HEK293 (cell line): ENCODE results near the gene FXYD3.

ENCODE experiments used
- CTCF ChIA-PET: fragments of 350-600 bp; formaldehyde crosslinking; extraction: SDS; loops from one replicate; lab custom pipeline; 2021; ENCODE audit warnings: antibody characterized with exemption; lab: Yijun Ruan, JAX
- POLR2A ChIA-PET: fragments of 300-600 bp; formaldehyde crosslinking; extraction: SDS; loops from one replicate; lab custom pipeline; 2020; ENCODE audit warnings: antibody characterized with exemption, inconsistent platforms; lab: Yijun Ruan, JAX
- H3K27ac ChIP-seq: fragments of 200-500 bp; sonication (Bioruptor generic); 2 replicates; pipeline ENCODE4 v1.5.1; 2014; ENCODE audit warnings: low read depth, low read length, control low read depth, inconsistent platforms; ENCODE audit errors: extremely low read depth
- H3K36me3 ChIP-seq, 2 experiments: fragments of 200-500 bp in 1 of 2; sonication (Bioruptor generic) in 1 of 2; 1 replicate in 1 of 2; 2 replicates in 1 of 2; pipeline ENCODE4 v1.5.1; 2014 to 2017; ENCODE audit warnings: inconsistent platforms in 2 of 2, low read length in 2 of 2; ENCODE audit not compliant: control insufficient read depth in 2 of 2, insufficient read depth in 1 of 2
- H3K4me1 ChIP-seq: fragments of 200-500 bp; sonication (Bioruptor generic); 2 replicates; pipeline ENCODE4 v1.5.1; 2014; ENCODE audit warnings: mild to moderate bottlenecking, low read length, inconsistent platforms; ENCODE audit not compliant: control insufficient read depth, insufficient read depth
- H3K4me3 ChIP-seq: 2 replicates; pipeline ENCODE4 v1.5.1; 2011; ENCODE audit warnings: low read depth, mild to moderate bottlenecking, control low read depth, low read length, moderate library complexity
- H3K9me3 ChIP-seq: fragments of 200-500 bp; sonication (Bioruptor generic); 2 replicates; pipeline ENCODE4 v1.5.1; 2014; ENCODE audit warnings: low read depth, low read length, inconsistent platforms; ENCODE audit not compliant: control insufficient read depth, insufficient read depth
- GLI2 ChIP-seq: fragments of 450-650 bp; formaldehyde crosslinking; IDR thresholded peaks from 2 replicates; pipeline ENCODE4; 2017; ENCODE audit warnings: missing biosample characterization, missing genetic modification characterization, low read depth, borderline replicate concordance
- SCRT2 ChIP-seq: fragments of 450-650 bp; formaldehyde crosslinking; IDR thresholded peaks from 2 replicates; pipeline ENCODE4 v1.5.1; 2016; ENCODE audit warnings: missing biosample characterization, missing genetic modification characterization
- SETDB1 ChIP-seq: IDR thresholded peaks from one replicate; pipeline ENCODE4 v1.6.1; 2017; ENCODE audit warnings: mild to moderate bottlenecking, low read length, moderate library complexity, mixed read lengths; ENCODE audit not compliant: insufficient read length
- ZBTB21 ChIP-seq: fragments of 450-650 bp; formaldehyde crosslinking; IDR thresholded peaks from 2 replicates; pipeline ENCODE4 v1.5.1; 2017; ENCODE audit warnings: missing biosample characterization, missing genetic modification characterization
- ZNF10 ChIP-seq: fragments of 450-650 bp; formaldehyde crosslinking; IDR thresholded peaks from 2 replicates; pipeline ENCODE4 v1.5.1; 2017; ENCODE audit warnings: missing biosample characterization, missing genetic modification characterization
- ZNF169 ChIP-seq: fragments of 450-650 bp; formaldehyde crosslinking; IDR thresholded peaks from 2 replicates; pipeline ENCODE4 v1.5.1; 2016; ENCODE audit warnings: missing biosample characterization, missing genetic modification characterization
- ZNF404 ChIP-seq: fragments of 450-650 bp; formaldehyde crosslinking; IDR thresholded peaks from 2 replicates; pipeline ENCODE4 v1.5.1; 2017; ENCODE audit warnings: missing biosample characterization, missing genetic modification characterization
- ZNF529 ChIP-seq: fragments of 450-650 bp; formaldehyde crosslinking; IDR thresholded peaks from 2 replicates; pipeline ENCODE4 v1.5.1; 2017; ENCODE audit warnings: missing genetic modification characterization, missing biosample characterization; ENCODE audit not compliant: insufficient replicate concordance
- ZNF623 ChIP-seq: fragments of 450-650 bp; formaldehyde crosslinking; IDR thresholded peaks from 2 replicates; pipeline ENCODE4 v1.5.1; 2016; ENCODE audit warnings: missing biosample characterization, missing genetic modification characterization
- ZNF768 ChIP-seq: fragments of 450-650 bp; formaldehyde crosslinking; IDR thresholded peaks from 2 replicates; pipeline ENCODE4 v1.5.1; 2018; ENCODE audit warnings: missing biosample characterization, mild to moderate bottlenecking, missing genetic modification characterization
- TF ChIP-seq, protein P1 (sequence below): fragments of 450-650 bp; formaldehyde crosslinking; IDR thresholded peaks from 2 replicates; pipeline ENCODE4 v1.5.1; 2016; ENCODE audit warnings: missing biosample characterization, missing genetic modification characterization

The FXYD3 gene

DNA sequence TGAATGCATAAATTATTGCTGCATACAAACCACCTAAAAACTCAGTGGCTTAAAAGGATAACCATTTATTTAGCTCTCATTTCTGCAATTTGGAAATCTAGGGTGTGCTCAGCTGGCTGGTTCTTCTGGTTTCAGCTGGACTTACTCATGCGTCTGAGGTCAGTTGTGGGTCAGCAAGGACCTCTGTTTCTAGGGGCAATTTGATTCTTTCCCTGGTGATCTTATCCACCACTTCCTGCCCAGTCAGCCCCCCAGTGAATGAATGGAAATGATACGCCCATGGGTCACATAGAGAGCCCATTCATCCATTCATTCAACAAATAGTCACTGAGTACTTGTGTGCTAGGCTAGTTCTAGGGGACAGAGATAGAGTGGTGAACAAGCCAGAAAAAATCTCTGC lies 48.8 kb downstream of the FXYD3 start (continued):
- no peak for TF ChIP-seq ZNF404

DNA sequence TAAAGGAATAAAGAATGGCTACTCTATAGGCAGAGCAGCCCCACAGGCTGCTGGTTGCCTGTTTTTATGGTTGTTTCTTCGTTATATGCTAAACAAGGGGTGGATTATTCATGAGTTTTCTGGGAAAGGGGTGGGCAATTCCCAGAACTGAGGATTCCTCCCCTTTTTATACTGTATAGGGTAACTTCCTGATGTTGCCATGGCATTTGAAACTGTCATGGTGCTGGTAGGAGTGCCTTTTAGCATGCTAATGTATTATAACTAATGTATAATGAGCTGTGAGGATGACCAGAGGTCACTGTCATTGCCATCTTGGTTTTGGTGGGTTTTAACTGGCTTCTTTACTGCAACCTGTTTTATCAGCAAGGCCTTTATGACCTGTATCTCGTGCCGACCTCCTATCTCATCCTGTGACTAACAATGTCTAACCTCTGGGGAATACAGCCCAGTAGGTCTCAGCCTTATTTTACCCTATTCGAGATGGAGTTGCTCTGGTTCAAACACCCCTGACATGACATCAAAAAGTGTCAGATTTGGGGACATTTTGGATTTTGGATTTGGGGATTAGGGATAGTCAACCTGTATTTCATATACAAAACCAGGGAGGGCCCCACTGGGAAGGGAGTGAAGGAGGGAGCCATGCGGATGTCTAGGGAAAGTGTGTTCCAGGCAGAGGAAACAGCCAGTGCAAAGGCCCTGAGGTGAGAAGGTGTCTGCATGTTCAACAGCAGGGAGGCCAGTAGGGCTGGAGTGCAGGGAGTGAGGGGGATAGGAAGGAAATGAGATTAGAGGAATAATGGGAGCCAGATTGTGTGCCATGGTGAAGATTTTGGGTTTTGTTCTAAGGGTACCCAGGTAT lies 49.8 kb downstream of the FXYD3 start:
- Histone ChIP-seq H3K27ac (no peak overlapping the region), H3K4me1 (no peaks in the 10 kb centered on the region), H3K9me3 (peaks cover 9% of the 10 kb centered on the region), H3K36me3 (peaks cover 35 to 91% of the 10 kb centered on the region in 2 experiments), H3K4me3 (no peak overlapping the region)
- ChIA-PET CTCF (interaction anchor here (3.6 kb wide), 1 partner anchor 11 kb away, joined by 10 read pairs; the partner anchor contains the start of gene FXYD5), POLR2A (no interaction called here)
- TF ChIP-seq ZBTB21 (tag by site-specific recombination), result no peak
- TF ChIP-seq ZNF623, result peak; percentile 93

DNA sequence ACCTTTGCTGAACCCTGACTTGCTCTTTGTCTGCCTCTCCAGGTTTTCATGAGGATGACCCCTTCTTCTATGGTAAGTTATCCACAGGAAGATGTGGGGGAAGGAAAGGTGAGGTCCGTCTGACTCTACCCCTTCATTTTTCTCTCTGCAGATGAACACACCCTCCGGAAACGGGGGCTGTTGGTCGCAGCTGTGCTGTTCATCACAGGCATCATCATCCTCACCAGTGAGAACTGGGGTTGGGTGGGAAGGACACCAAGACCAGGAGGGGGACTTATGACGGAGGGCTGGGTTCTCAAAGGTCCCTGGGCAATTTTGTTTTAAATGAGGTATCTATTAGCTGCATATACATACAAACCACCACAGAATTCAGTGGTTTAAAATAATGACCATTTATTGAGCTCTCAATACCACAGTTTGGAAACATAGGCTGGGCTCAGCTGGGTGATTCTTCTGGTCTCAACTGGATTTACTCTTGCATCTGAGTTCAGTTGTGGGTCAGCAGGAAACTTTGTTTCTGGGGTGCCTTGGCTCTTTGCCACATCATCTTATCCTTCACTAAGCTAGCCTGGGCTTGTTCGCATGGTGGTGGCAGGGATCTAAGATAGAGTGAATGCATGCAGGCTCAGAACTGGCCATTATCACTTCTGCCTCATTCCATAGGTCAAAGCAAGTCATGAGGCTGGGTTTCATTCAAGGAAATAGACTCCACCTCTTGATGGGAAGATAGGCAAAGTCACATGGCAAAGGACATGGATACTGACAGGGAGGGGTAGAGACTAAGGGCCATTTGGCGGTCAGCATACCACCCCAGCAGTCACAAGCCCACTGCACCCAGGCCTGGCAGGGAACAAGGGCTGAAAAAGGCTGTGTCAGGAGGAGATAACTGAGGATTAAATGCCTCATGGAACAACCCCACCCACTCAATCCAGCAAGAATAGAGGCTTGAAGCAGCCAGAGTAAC lies 50.8 kb downstream of the FXYD3 start:
- POLR2A ChIA-PET, result no interaction called here

DNA sequence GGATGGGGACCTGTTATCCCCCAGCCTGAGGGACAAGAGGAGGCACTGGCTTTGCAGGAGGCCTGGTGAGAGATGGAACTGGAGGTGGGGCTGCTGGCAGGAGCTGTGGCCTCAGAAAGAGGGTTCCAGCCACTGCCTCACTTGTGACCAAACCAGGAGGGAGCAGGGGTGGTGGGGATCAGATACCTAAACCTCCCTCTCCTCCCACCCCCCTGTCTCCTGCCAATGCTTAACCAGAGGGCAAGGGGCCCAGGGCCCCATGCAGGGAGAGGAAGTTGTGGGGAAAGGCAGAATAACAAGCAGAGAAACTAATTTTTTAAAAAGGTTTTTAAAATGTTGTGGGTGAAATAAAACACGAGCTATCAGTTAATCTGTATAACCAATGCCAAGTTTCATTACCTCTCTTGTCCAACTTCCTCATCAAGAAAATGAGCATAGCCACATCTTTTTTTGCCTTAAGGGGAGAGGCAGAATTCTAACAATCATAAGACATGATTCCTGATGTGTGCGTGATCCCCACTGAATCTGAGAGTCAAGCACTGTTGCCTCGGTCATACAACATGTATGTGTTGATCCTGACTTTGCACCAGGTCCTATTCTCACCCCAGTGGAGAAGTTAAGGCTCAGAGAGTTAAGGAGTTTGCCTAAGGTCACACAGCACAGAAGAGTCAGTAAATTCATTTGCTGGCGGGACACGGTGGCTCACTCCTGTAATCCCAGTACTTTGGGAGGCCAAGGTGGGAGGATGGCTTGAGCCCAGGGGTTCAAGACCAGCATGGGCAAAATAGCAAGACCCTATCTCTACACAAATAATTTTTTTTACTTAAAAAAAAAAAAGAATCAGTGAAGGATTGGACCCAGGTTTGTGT lies 51.9 kb downstream of the FXYD3 start:
- POLR2A ChIA-PET, result no interaction called here
- TF ChIP-seq ZNF768 (tag by site-specific recombination), result 0 out of 2 replicates have a peak, but pooled peaks have one; percentile 31
- TF ChIP-seq ZNF10 (tag by site-specific recombination), result no peak
- TF ChIP-seq, all 188 proteins: peak for 1
- Histone ChIP-seq H3K27ac (no peak overlapping the region), H3K4me3 (no peak overlapping the region), H3K4me1 (no peaks in the 10 kb centered on the region), H3K36me3 (peaks cover 26 to 73% of the 10 kb centered on the region in 2 experiments), H3K9me3 (peaks cover 5% of the 10 kb centered on the region; the same call in 1 of the 2 replicates)
- CTCF ChIA-PET, result interaction anchor here (0.6 to 3.6 kb wide), 7 partner anchors 11 to 328 kb away, joined by 3 to 10 read pairs (median 5); partner anchors contain the start of genes FXYD5 and LGI4

More for the DNA sequence above, 50.8 kb downstream of the FXYD3 start:
- Histone ChIP-seq H3K4me1 (no peaks in the 10 kb centered on the region), H3K27ac (no peak overlapping the region), H3K4me3 (no peak overlapping the region), H3K36me3 (peaks cover 28 to 84% of the 10 kb centered on the region in 2 experiments), H3K9me3 (peaks cover 9% of the 10 kb centered on the region)
- CTCF ChIA-PET, result interaction anchor here (0.6 to 3.6 kb wide), 5 partner anchors 12 to 329 kb away, joined by 3 to 10 read pairs (median 6); partner anchors contain the start of genes FXYD5 and LGI4
- peak; percentile 78 for TF ChIP-seq SETDB1
- no peak for TF ChIP-seq ZNF529 (tag by site-specific recombination)

DNA sequence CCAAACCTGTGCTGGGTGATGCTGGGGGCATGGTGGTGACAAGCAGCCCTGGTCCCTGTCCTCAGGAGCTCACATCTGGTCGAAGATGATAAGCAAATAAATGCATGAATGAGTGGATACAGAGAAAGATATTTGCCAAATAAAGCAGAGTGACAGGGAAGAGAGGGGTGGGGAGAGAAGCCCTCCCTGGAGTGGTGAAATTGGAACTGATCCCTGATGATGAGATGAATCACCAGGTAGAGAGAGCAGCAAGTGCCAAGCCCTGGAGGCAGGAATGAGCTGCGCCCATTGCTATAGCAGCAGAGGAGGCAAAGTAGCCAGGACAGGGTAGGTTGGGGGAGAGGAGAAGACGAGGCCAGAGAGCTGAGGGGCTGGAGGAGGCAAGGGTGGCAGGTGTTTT lies 52.6 kb downstream of the FXYD3 start:
- Histone ChIP-seq H3K27ac (no peak overlapping the region), H3K4me3 (no peak overlapping the region), H3K9me3 (peaks cover 5% of the 10 kb centered on the region; the same call in 1 of the 2 replicates), H3K36me3 (peaks cover 23 to 65% of the 10 kb centered on the region in 2 experiments), H3K4me1 (no peaks in the 10 kb centered on the region)
- TF ChIP-seq, protein P1, sequence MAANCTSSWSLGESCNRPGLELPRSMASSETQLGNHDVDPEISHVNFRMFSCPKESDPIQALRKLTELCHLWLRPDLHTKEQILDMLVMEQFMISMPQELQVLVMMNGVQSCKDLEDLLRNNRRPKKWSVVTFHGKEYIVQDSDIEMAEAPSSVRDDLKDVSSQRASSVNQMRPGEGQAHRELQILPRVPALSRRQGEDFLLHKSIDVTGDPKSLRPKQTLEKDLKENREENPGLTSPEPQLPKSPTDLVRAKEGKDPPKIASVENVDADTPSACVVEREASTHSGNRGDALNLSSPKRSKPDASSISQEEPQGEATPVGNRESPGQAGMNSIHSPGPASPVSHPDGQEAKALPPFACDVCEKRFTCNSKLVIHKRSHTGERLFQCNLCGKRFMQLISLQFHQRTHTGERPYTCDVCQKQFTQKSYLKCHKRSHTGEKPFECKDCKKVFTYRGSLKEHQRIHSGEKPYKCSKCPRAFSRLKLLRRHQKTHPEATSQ (tag by site-specific recombination), result no peak
- TF ChIP-seq GLI2 (tag by site-specific recombination), result no peak
- no peak for TF ChIP-seq ZNF169 (tag by site-specific recombination)
- no peak for TF ChIP-seq SCRT2 (tag by site-specific recombination)
- TF ChIP-seq ZNF10 (tag by site-specific recombination), result no peak
- ChIA-PET POLR2A (no interaction called here), CTCF (interaction anchor here (1.3 to 3.6 kb wide), 4 partner anchors 12 to 327 kb away, joined by 4 to 10 read pairs (median 6); partner anchors contain the start of gene FXYD5)
